ENCODE data around the gene SMG5.

Gene SMG5

GRCh38 chr1:156260896-156261295 lies 21.7 kb downstream of the SMG5 start:
- no peak for DNase-seq (ENCODE audit: low read depth)
- TF ChIP-seq, protein P1, sequence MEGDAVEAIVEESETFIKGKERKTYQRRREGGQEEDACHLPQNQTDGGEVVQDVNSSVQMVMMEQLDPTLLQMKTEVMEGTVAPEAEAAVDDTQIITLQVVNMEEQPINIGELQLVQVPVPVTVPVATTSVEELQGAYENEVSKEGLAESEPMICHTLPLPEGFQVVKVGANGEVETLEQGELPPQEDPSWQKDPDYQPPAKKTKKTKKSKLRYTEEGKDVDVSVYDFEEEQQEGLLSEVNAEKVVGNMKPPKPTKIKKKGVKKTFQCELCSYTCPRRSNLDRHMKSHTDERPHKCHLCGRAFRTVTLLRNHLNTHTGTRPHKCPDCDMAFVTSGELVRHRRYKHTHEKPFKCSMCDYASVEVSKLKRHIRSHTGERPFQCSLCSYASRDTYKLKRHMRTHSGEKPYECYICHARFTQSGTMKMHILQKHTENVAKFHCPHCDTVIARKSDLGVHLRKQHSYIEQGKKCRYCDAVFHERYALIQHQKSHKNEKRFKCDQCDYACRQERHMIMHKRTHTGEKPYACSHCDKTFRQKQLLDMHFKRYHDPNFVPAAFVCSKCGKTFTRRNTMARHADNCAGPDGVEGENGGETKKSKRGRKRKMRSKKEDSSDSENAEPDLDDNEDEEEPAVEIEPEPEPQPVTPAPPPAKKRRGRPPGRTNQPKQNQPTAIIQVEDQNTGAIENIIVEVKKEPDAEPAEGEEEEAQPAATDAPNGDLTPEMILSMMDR (conservative IDR thresholded peaks at IDR 0.05; ENCODE audit: control insufficient read depth, insufficient read depth, low read depth, low read length): no peak
- H3K4me3 ChIP-seq (ENCODE audit: control insufficient read depth, low read depth, low read length): no peak overlapping the region

DNA sequence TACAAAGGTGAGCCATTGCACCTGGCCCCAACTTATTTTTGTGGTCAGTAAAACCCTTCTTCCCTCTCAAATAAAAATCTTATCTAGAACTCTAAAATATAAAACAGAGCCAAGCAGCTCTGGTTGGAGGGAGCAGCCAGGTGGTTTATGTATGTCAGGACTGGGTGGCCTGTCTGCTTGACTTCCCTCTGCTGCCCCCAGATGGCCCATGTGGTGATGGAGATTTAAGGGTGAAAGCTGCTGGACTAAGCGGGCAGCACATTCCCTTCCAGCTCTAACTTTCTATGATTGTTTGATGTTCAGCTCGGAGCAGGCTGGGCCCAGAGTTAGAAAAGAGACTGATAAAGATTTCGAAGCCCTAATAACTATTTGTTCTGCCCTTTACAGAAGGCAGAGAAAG lies 22.8 kb downstream of the SMG5 start:
- H3K4me3 ChIP-seq (ENCODE audit: control insufficient read depth, low read depth, low read length): no peak overlapping the region
- TF ChIP-seq, protein P1 (conservative IDR thresholded peaks at IDR 0.05; ENCODE audit: control insufficient read depth, insufficient read depth, low read depth, low read length): no peak
- no peak for DNase-seq (ENCODE audit: low read depth)

GRCh38 chr1:156258859-156259258 lies 23.8 kb downstream of the SMG5 start:
- DNase-seq (ENCODE audit: low read depth): no peak
- TF ChIP-seq, protein P1 (conservative IDR thresholded peaks at IDR 0.05; ENCODE audit: control insufficient read depth, insufficient read depth, low read depth, low read length): no peak
- no peak overlapping the region for H3K4me3 ChIP-seq (ENCODE audit: control insufficient read depth, low read depth, low read length)

DNA sequence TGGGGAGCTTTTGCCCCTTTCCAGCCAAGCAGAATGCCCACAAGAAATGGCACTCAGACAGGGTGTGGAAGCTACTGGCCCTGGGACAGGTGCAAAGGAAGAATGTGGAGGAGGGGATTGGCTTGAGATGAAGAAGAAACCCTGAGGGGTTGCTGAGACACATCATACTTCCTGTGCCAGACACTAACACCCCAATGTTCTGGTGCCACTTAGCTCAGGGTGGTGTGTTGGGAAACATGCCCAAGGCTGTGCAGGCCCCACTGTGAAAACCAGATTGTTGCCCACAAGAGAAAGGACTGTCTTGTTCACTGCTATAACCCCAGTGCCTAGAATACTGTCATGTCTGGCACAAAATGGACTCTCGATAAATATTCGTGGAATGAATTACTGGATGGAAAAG lies 24.9 kb downstream of the SMG5 start:
- H3K4me3 ChIP-seq (ENCODE audit: control insufficient read depth, low read depth, low read length): no peak overlapping the region
- TF ChIP-seq, protein P1 (conservative IDR thresholded peaks at IDR 0.05; ENCODE audit: control insufficient read depth, insufficient read depth, low read depth, low read length): no peak
- DNase-seq (ENCODE audit: low read depth): no peak

DNA sequence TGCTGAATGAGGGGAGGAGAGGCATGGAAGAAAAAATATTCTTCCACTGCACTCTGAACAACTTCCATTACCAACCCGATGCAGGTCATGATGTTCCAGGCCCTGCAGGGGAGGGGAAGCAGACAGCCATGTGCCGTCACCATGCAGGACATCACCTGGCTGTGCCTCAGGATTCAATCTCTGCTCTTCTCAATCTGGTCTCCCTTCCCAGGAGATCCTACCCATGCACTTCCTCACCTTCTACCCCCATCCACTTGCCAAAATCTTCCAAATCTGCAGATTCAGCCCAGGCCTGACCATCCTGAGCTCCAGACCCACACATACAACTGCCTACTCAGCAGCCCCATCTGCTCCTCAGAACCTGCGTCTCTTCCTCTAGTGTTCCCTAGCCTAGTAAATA lies 29.0 kb downstream of the SMG5 start:
- DNase-seq (ENCODE audit: low read depth): no peak
- TF ChIP-seq, protein P1 (conservative IDR thresholded peaks at IDR 0.05; ENCODE audit: control insufficient read depth, insufficient read depth, low read depth, low read length): no peak
- H3K4me3 ChIP-seq (ENCODE audit: control insufficient read depth, low read depth, low read length): no peak overlapping the region

GRCh38 chr1:156251527-156251926 lies 31.1 kb downstream of the SMG5 start:
- no peak for DNase-seq (ENCODE audit: low read depth)

More at GRCh38 chr1:156251527-156251926, 31.1 kb downstream of the SMG5 start:
- TF ChIP-seq, protein P1 (conservative IDR thresholded peaks at IDR 0.05; ENCODE audit: control insufficient read depth, insufficient read depth, low read depth, low read length): no peak
- H3K4me3 ChIP-seq (ENCODE audit: control insufficient read depth, low read depth, low read length): no peak overlapping the region

Data from fibroblast of mammary gland (primary cell).